GM23338 (cell line): ENCODE results near the gene PACSIN3. TPM values are rescaled to one million over a fixed set of nuclear protein-coding genes. Genes with fewer than 3 reads are reported as not detected.

Experiments
- ATAC-seq: fragments of 200-7000 bp; cut with Tn5 transposase; 3 replicates; pipeline ENCODE4 v1.9.1; 2020
- DNase-seq: peaks from one replicate; pipeline ENCODE4 v3.0.0-alpha.2; 2015; ENCODE audit warnings: low spot score
- H2AFZ ChIP-seq: fragments of 200-600 bp; sonication (generic); 2 replicates; pipeline ENCODE4 v1.8.0; 2016; ENCODE audit warnings: antibody characterized with exemption, mild to moderate bottlenecking, moderate library complexity
- H3F3A ChIP-seq: fragments of 200-600 bp; sonication (generic); replicated peaks from 2 replicates; pipeline ENCODE4 v1.8.0; 2017; ENCODE audit warnings: antibody characterized with exemption, mixed run types, low read depth
- H3K27ac ChIP-seq: fragments of 200-600 bp; sonication (generic); 2 replicates; pipeline ENCODE4 v1.6.1; 2016; ENCODE audit warnings: low read depth
- H3K27me3 ChIP-seq: fragments of 200-600 bp; sonication (generic); 2 replicates; pipeline ENCODE4 v1.8.0; 2016; ENCODE audit warnings: mild to moderate bottlenecking, mixed run types, moderate library complexity; ENCODE audit not compliant: insufficient read depth
- H3K36me3 ChIP-seq: fragments of 200-600 bp; sonication (generic); 2 replicates; pipeline ENCODE4 v1.8.0; 2016; ENCODE audit warnings: mild to moderate bottlenecking; ENCODE audit not compliant: insufficient read depth
- H3K4me1 ChIP-seq: fragments of 200-600 bp; sonication (generic); 2 replicates; pipeline ENCODE4 v1.8.0; 2016; ENCODE audit warnings: mild to moderate bottlenecking, moderate library complexity; ENCODE audit not compliant: insufficient read depth
- H3K4me2 ChIP-seq: fragments of 200-600 bp; sonication (generic); 2 replicates; pipeline ENCODE4 v1.7.1; 2017; ENCODE audit warnings: mixed run types
- H3K4me3 ChIP-seq: fragments of 200-600 bp; sonication (generic); 2 replicates; pipeline ENCODE4 v1.6.1; 2016; ENCODE audit warnings: mixed run types
- H3K79me2 ChIP-seq: fragments of 200-600 bp; sonication (generic); replicated peaks from 2 replicates; pipeline ENCODE4 v1.8.0; 2017; ENCODE audit warnings: mild to moderate bottlenecking; ENCODE audit not compliant: insufficient read depth
- H3K9me2 ChIP-seq: fragments of 200-600 bp; sonication (generic); 2 replicates; pipeline ENCODE4 v1.8.0; 2017; ENCODE audit not compliant: insufficient read depth
- H4K20me1 ChIP-seq: fragments of 200-600 bp; sonication (generic); replicated peaks from 2 replicates; pipeline ENCODE4 v1.8.0; 2017; ENCODE audit warnings: mild to moderate bottlenecking; ENCODE audit not compliant: insufficient read depth
- H3K27ac Mint-ChIP-seq: 2 replicates; pipeline ENCODE4 v1.8.0; 2020; ENCODE audit warnings: inconsistent platforms, mild to moderate bottlenecking, moderate library complexity, mixed read lengths
- H3K27me3 Mint-ChIP-seq: 3 replicates; pipeline ENCODE4 v1.8.0; 2022; ENCODE audit warnings: low read depth, mild to moderate bottlenecking, moderate library complexity, mixed read lengths, inconsistent platforms; ENCODE audit not compliant: insufficient read depth, poor library complexity
- H3K36me3 Mint-ChIP-seq: 3 replicates; pipeline ENCODE4 v1.8.0; 2021; ENCODE audit warnings: low read depth, mild to moderate bottlenecking, inconsistent platforms, moderate library complexity, mixed read lengths
- H3K4me1 Mint-ChIP-seq: 3 replicates; pipeline ENCODE4 v1.8.0; 2020; ENCODE audit warnings: mild to moderate bottlenecking, inconsistent platforms, mixed read lengths
- H3K4me3 Mint-ChIP-seq: 3 replicates; pipeline ENCODE4 v1.8.0; 2021; ENCODE audit warnings: moderate library complexity, mild to moderate bottlenecking, inconsistent platforms, mixed read lengths
- H3K9me3 Mint-ChIP-seq: 3 replicates; pipeline ENCODE4 v1.8.0; 2020; ENCODE audit warnings: moderate library complexity, mild to moderate bottlenecking, inconsistent platforms, mixed read lengths
- CREB1 ChIP-seq: fragments of 250-450 bp; sonication (Bioruptor Pico); IDR thresholded peaks from 2 replicates; pipeline ENCODE4 v1.5.0; 2020; ENCODE audit warnings: low read depth, mild to moderate bottlenecking, moderate library complexity
- ETS1 ChIP-seq: IDR thresholded peaks from 2 replicates; pipeline ENCODE4 v1.6.1; 2016; ENCODE audit warnings: antibody characterized with exemption
- EZH2 ChIP-seq: fragments of 200-600 bp; sonication (generic); IDR thresholded peaks from one replicate; pipeline ENCODE4 v1.8.0; 2017; ENCODE audit warnings: antibody characterized with exemption, mild to moderate bottlenecking, low read depth; ENCODE audit not compliant: unreplicated experiment
- EZH2phosphoT487 ChIP-seq: fragments of 200-600 bp; sonication (generic); IDR thresholded peaks from one replicate; pipeline ENCODE4 v1.8.1; 2018; ENCODE audit warnings: antibody characterized with exemption; ENCODE audit not compliant: unreplicated experiment
- NANOG ChIP-seq: IDR thresholded peaks from 2 replicates; pipeline ENCODE4 v1.6.1; 2016; ENCODE audit warnings: antibody characterized with exemption, borderline replicate concordance
- POLR2AphosphoS5 ChIP-seq: IDR thresholded peaks from 2 replicates; pipeline ENCODE4 v1.6.1; 2016; ENCODE audit warnings: antibody characterized with exemption, low read depth
- REST ChIP-seq: IDR thresholded peaks from one replicate; pipeline ENCODE4 v1.6.1; 2018; ENCODE audit warnings: antibody characterized with exemption; ENCODE audit not compliant: unreplicated experiment
- STAT1 ChIP-seq: IDR thresholded peaks from one replicate; pipeline ENCODE4 v1.6.1; 2016; ENCODE audit warnings: antibody characterized with exemption; ENCODE audit not compliant: unreplicated experiment
- ZNF114 ChIP-seq: fragments of 250-450 bp; sonication (Bioruptor Pico); IDR thresholded peaks from 2 replicates; pipeline ENCODE4 v1.5.0; 2020; ENCODE audit warnings: mild to moderate bottlenecking, moderate library complexity
- ZNF331 ChIP-seq: fragments of 250-450 bp; sonication (Bioruptor Pico); IDR thresholded peaks from 2 replicates; pipeline ENCODE4 v1.5.0; 2020; ENCODE audit warnings: low read depth, mild to moderate bottlenecking, moderate library complexity
- ZNF462 ChIP-seq: fragments of 250-450 bp; sonication (Bioruptor Pico); IDR thresholded peaks from 2 replicates; pipeline ENCODE4 v1.5.0; 2020; ENCODE audit warnings: mild to moderate bottlenecking, moderate library complexity
- polyA plus RNA-seq: library from polyadenylated mRNA; unstranded; fragments of >200 nt; fragmentation: Nextera tagmentation; extraction: Ambion mirVana; gene quantifications from 2 replicates; pipeline ENCODE4 v1.2.1, GENCODE V29; 2016
- total RNA-seq: library from RNA; depleted of rRNA; stranded (reverse); fragments of >200 nt; shearing (Covaris generic); gene quantifications from 2 replicates; pipeline ENCODE4 v1.2.3, GENCODE V29; 2014
- TF ChIP-seq, protein P1 (sequence below), 2 experiments: fragments of 200-600 bp in 1 of 2; sonication (generic) in 1 of 2; conservative IDR thresholded peaks; 2 replicates each; pipeline versions ENCODE4 v1.5.1 to v1.6.1; 2016 to 2017; ENCODE audit warnings: antibody characterized with exemption in 2 of 2, low read depth in 2 of 2, mild to moderate bottlenecking in 2 of 2, moderate library complexity in 1 of 2

The PACSIN3 gene
- total and polyA plus RNA-seq, 2 experiments from 2014 or later, result 39.6 to 72.1 TPM

DNA sequence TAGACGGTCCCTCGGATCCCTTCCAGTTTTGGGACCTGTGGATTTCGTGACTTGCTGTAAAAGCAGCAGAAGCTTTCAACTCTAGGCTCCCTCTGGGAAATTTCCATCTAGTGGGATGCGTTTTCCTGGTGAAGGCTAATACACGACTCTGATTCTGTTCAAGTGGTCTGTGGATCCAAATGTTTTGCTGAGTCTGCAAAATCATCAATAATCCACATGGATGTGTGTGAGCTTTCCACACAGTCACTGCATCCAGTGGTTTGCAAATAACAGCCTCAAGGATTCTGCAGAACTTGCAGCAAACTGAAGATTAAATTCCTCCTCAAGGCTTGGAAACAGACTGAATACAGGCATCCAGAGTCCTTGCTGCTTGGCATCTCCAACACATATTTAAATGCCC lies 16.3 kb upstream of the PACSIN3 start (continued):
- no peak for TF ChIP-seq POLR2AphosphoS5
- no peak for TF ChIP-seq ETS1

- H3K27ac Mint-ChIP-seq, result no peak overlapping the region
- no peak overlapping the region for H3K27ac ChIP-seq
- H3K4me3 Mint-ChIP-seq, result no peak overlapping the region
- H3K27me3 ChIP-seq, result no peaks in the 10 kb centered on the region
- TF ChIP-seq POLR2AphosphoS5 (no peak), EZH2phosphoT487 (no peak), REST (no peak), STAT1 (no peak), CREB1 (no peak), EZH2 (no peak), ZNF462 (CRISPR knock-in tag) (no peak), ZNF114 (CRISPR knock-in tag) (no peak), NANOG (no peak), ZNF331 (CRISPR knock-in tag) (no peak)
- TF ChIP-seq, protein P1, sequence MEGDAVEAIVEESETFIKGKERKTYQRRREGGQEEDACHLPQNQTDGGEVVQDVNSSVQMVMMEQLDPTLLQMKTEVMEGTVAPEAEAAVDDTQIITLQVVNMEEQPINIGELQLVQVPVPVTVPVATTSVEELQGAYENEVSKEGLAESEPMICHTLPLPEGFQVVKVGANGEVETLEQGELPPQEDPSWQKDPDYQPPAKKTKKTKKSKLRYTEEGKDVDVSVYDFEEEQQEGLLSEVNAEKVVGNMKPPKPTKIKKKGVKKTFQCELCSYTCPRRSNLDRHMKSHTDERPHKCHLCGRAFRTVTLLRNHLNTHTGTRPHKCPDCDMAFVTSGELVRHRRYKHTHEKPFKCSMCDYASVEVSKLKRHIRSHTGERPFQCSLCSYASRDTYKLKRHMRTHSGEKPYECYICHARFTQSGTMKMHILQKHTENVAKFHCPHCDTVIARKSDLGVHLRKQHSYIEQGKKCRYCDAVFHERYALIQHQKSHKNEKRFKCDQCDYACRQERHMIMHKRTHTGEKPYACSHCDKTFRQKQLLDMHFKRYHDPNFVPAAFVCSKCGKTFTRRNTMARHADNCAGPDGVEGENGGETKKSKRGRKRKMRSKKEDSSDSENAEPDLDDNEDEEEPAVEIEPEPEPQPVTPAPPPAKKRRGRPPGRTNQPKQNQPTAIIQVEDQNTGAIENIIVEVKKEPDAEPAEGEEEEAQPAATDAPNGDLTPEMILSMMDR (conservative IDR thresholded peaks at IDR 0.05; ENCODE audit: low read depth in 2 of 2), result no peak
- peaks cover 11% of the 10 kb centered on the region for H3K4me1 ChIP-seq
- peaks cover 9% of the 10 kb centered on the region for H3K27me3 Mint-ChIP-seq
- DNase-seq, result peak; percentile 41
- H3K4me2 ChIP-seq, result no peak overlapping the region
- no peak overlapping the region for H3K4me3 ChIP-seq
- no peaks in the 10 kb centered on the region for H3K79me2 ChIP-seq
- no peaks in the 10 kb centered on the region for H3F3A ChIP-seq
- H3K36me3 Mint-ChIP-seq, result no peaks in the 10 kb centered on the region
- H3K9me2 ChIP-seq, result no peaks in the 10 kb centered on the region
- H2AFZ ChIP-seq, result no peak overlapping the region
- H3K9me3 Mint-ChIP-seq, result no peaks in the 10 kb centered on the region
- no peaks in the 10 kb centered on the region for H4K20me1 ChIP-seq
- no peak for ATAC-seq
- H3K36me3 ChIP-seq, result no peaks in the 10 kb centered on the region
- H3K4me1 Mint-ChIP-seq, result peaks cover 10% of the 10 kb centered on the region
Observed at GRCh38 chr11:47201015-47201414, 14.8 kb upstream of the PACSIN3 start.
